HG03045 (cell line): ENCODE data around the gene IGF1R.

Experiments used
- ATAC-seq: cut with Tn5 transposase; IDR thresholded peaks from one replicate; pipeline ENCODE4 v1.9.1; 2021; ENCODE audit warnings: mild to moderate bottlenecking, moderate library complexity; ENCODE audit not compliant: unreplicated experiment

IGF1R gene

DNA sequence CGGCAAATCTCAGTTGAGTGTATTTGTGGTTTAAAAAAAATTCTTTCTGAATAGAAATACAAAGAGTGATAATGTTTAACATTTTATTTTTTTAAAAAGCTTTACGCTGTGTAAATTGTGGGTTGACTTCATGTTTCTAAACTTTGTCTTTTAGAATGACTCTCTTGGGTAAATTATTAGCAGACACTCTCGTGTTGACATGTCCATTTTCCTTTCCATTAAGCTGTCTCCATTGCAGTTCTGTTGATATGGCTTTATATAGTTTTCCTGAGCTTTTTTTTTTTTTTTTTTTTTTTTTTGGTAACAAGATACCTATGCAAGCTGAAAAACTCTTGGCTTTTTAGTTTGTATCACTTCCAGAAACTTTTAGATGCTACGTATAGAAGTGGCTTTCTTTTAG is 92.6 kb downstream of the IGF1R start:
- no peak for ATAC-seq

- no peak for ATAC-seq
Measured at GRCh38 chr15:98743177-98743576, 94.8 kb downstream of the IGF1R start.

DNA sequence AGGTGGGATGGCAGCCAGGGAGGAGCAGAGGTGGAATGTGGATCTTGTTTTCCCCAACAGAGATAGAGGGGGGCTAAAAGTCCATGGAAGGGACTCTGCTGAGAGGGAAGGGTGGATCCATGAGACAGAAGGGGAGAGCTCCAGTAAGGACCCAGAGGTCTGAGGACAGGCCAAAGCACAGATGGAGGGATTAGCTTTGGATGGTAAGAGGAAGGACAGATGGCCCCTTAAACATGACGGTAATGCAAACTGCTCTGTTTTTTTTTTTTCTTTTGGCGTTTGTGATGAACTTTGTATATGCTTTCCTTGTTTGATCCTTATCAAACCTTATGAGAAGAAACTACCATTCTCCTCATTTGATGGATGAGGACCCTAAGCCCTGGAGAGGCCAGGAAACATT is 96.2 kb downstream of the IGF1R start:
- no peak for ATAC-seq

DNA sequence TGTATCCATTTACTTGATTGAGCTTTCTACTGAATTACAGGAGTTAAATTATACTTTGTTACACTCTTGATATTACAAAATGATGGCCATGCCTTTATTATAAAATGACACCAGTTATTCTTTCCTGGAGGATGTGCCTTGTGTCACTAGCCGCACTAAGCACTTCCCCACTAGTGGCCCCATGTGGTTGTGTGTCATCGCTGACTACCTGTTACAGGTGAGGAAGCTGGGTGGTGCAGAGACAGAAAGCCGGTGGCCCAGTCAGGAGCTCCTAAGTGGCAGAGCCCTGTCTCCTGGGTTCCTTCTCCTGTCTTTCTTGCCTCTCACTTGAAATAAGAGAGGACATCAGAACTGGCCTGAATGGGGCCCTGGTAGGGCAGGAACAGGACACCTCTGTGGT is 96.8 kb downstream of the IGF1R start:
- ATAC-seq: no peak

DNA sequence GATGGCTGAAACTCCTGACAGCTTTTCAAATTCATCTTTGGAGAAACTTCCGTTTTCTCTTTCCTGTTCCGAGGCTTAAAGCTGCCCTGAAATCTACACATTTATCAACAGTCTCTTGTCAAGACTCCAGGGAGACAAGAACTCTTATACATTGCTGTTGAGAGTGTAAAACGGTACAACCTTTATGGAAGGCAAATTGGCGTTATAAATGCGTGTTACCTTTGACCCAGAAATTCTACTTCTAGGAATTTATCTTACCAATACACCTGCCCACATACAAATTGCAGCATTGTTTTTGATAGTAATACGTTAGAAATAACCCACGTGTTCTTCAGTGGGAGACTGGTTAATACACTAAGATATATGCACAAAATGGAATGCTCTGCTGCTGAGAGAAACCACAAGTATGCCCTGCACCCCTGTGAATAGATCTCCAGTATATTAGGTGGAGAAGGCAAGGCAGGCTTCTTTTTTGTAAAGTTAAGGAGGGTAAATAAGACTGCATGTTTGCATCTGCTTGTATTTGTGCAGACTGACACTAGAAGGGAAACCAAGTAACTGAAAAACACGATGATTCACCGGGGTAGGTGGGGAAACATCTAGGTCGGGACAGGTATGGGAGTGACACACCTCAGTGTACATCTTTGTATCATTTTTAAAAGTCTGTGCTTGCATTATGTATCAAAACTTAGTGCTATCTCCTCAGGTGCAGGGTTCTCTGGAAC is 97.5 kb downstream of the IGF1R start:
- no peak for ATAC-seq

GRCh38 chr15:98746375-98747155 is 98.2 kb downstream of the IGF1R start:
- ATAC-seq: no peak

- no peak for ATAC-seq
Measured at GRCh38 chr15:98751767-98752166, 103.4 kb downstream of the IGF1R start.

DNA sequence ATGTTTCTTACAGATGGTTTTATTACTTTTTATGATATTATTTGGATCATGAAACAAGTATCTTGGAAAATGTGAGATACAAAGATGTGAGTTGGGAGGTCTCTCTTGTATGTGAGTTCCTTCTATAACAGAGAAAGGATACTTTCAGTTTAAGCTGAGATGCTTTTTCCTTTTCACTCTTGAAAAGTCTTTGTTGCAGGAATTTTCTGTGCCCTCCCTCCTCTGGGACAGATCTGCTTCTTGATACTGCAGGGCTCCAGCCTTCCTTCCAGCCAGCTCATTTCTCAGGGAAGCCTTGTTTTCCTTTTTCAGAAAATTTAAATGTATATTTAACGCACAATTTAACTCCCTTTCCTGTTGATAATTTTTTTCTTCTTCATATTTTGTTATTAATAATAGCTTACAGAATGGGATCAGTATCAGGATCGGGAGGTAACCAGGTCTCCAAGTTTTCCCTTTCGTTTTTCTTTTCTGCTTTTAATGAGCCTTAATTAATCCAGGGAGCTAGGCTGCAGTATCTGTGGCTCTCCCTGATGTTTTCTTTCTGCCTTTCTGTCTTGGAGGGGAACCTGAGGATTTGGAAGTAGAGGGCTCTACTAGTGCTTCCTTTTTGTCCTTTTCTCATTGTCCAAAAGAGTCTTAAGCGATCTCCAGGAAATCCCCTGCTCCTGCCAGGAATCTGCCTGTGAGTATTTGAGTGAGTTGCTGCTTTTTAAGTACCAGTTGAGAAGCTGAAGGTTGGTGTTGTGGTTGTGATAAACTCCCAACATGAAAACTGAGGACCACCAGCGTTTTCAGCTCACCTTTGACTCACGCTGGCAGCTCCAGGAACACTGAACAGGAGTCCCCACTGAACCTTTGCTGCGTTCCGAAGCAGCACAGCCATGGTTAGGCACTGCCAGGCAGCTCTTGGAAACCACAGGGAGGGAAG is 105.7 kb downstream of the IGF1R start:
- no peak for ATAC-seq

DNA sequence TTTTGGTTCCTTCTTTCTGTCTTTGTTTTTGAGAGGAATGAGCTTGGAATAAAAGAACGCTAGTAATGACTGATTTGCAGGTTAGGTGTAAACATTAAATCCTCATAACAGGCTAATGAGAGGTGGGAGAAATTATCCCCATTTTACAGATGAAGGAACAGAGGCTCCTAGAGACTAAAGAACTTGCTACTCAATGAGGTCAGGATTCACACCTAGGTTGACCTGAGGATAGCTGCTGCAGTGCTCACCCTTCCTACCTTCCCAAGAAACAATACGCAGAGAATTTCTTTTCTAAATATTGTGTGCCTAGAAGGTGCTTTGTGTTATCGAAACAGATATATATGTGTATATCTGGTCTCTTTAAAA is 106.3 kb downstream of the IGF1R start:
- ATAC-seq: no peak

- no peak for ATAC-seq
Measured at GRCh38 chr15:98755138-98755537, 106.8 kb downstream of the IGF1R start.

DNA sequence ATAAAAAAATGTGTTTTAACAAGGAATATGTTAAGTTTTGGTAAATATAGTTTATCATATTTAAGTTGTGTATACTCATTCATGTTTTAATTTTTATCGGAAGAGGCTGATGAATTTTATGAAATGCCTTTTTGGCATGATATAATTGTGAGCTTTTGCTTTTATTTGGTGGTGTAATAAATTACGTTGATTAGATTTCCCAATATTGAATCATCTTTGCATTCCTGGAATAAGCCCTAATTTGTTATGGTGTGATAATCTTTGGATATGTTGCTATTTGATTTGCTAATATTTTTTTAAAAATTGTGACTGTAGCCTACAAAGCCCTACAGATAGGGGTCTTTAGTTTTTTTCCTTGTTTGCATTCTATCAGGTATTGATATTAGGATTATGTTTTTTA is 107.4 kb downstream of the IGF1R start:
- no peak for ATAC-seq

- no peak for ATAC-seq
Measured at GRCh38 chr15:98758224-98758623, 109.9 kb downstream of the IGF1R start.

DNA sequence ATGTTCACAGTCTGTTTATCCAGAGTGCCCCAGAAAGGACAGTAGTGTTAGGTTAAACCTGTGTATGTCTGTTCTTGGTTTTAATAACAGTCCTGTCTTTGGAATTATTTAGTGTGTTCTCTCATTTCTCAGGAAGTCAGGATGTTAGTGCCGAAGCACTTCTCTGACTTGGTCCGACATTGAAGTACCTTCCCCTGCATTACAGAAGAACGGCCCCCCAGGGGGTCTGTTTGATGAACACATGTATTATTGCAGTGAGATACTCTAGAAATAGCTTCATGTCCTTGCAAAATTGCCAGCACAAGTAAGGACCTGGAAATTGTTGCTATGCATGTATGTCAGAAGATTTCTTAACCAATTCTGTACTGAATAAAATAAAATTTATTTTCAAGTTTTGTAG is 110.9 kb downstream of the IGF1R start:
- no peak for ATAC-seq

DNA sequence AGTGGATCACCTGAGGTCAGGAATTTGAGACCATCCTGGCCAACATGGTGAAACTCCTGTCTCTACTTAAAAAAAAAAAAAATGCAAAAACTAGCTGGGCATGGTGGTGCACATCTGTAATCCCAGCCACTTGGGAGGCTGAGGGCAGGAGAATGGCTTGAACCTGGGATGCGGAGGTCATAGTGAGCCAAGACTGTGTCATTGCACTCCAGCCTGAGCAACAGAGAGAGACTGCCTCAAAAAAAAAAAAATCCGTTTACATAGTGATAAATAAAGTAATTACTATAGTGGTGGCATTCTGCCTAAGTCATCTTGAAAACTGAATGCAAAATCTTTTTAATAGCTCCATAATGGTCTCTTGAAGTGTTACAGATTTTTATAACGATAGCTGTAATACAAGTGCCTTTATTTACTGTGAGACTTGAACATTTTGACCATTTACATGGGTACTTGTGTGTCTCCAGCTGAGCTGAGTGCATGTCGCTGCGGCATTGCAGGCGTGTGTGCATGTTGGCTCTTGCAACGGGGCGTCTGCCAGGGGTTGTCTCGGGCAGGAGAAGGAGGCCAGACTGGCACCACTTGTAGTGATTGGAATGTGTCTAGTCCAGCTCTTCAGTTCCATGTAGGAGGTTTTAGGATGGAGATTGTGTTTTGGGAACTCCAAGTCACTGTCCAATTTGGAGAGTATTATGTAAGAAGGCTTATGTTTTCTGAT is 111.9 kb downstream of the IGF1R start:
- ATAC-seq: no peak

- no peak for ATAC-seq
Measured at GRCh38 chr15:98760975-98761374, 112.6 kb downstream of the IGF1R start.

DNA sequence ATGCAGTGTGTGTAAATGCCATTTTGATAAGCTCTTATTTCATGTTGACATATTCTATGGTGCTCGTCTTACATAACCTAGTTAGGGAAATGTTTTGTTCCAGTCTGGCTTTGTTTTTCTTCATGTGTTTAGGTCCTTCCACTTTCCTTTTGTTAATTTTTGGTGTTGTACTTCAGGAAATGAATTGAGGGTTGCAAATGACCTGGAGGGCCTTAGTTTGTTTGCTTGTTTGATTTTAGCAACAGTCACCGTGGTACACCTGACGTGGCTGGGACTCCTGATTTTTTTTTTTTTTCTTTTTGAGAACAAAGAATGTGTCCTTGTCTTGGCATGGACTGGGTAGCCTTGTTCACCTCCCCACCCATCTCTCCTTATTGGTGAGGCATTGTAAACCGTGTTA is 114.8 kb downstream of the IGF1R start:
- ATAC-seq: no peak

DNA sequence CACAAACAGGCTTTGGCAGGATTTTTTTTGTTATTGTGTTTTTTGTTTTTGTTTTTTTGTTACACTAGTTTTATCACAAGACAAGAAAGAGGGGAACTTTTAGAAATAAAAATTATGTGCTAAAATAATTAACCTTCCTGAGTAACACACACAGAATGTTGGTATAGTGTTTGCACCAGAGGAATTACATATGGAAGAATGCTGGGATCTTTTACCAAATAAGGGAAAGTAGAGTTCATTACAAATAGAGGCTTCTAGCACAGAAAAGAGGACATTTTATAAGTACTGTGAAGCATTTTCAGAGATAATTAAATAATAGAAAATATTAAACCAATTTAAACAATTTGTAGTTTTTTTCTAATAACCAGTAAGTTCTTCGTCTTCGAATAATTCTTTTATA is 116.0 kb downstream of the IGF1R start:
- no peak for ATAC-seq

- ATAC-seq: no peak
Measured at GRCh38 chr15:98765610-98766009, 117.3 kb downstream of the IGF1R start.

GRCh38 chr15:98767692-98768091 is 119.4 kb downstream of the IGF1R start:
- no peak for ATAC-seq

- ATAC-seq: no peak
Measured at GRCh38 chr15:98769867-98770266, 121.5 kb downstream of the IGF1R start.

GRCh38 chr15:98770984-98771383 is 122.6 kb downstream of the IGF1R start:
- ATAC-seq: no peak
